GM20431 (cell line): ENCODE data around the gene OXT.
"Not testable (repeated sequence)": the region's sequence is repeated elsewhere in the genome, so short reads cannot be mapped to it uniquely, and the experiment has no call there.

Source experiments
- in situ Hi-C: fragments of 300-500 bp; cut with MseI, MboI; formaldehyde crosslinking; loops from one replicate; pipeline ENCODE4 v1.15.0; 2020; ENCODE audit warnings: low sequenced_read_pairs; ENCODE audit not compliant: unreplicated experiment

Gene OXT

DNA sequence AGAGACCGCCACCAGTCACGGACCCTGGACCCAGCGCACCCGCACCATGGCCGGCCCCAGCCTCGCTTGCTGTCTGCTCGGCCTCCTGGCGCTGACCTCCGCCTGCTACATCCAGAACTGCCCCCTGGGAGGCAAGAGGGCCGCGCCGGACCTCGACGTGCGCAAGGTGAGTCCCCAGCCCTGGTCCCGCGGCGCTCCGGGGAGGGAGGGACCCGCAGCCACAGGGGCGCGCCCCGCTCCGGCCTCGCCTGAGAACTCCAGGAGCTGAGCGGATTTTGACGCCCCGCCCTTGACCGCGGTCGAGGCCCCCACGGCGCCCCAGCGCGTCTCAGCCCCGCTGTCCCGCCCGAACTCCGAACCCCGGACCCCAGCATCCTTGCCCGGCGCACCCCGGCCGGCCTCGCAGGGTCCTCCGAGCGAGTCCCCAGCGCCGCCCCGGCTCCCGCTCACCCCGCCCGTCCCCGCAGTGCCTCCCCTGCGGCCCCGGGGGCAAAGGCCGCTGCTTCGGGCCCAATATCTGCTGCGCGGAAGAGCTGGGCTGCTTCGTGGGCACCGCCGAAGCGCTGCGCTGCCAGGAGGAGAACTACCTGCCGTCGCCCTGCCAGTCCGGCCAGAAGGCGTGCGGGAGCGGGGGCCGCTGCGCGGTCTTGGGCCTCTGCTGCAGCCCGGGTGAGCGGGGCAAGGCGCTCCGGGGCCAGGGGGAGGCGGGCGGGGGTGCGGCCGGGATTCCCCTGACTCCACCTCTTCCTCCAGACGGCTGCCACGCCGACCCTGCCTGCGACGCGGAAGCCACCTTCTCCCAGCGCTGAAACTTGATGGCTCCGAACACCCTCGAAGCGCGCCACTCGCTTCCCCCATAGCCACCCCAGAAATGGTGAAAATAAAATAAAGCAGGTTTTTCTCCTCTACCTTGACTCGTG lies at the start of gene OXT:
Gene OXT (plus strand): TSS at position 11 of the 920 bp plus-strand sequence. CDS start 36 bp downstream, at position 47.
- in situ Hi-C loops: no loop called here

DNA sequence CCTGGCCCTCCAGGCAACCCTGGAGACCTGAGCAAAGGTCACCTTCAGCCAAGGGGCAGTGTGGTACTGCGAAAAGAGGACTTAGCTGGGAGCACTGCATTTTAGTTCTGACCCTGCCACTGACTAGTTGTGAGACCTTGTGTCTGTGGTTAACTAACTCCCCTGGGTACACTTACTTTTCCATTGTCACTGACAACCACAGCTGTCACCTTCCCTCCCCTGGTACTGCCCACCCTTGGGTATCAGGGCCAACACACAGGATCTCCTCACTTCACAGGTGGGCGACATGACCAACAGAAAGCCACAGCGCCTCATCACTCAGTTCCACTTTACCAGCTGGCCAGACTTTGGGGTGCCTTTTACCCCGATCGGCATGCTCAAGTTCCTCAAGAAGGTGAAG lies 49.6 kb upstream of the OXT start:
- in situ Hi-C loops: no loop called here

DNA sequence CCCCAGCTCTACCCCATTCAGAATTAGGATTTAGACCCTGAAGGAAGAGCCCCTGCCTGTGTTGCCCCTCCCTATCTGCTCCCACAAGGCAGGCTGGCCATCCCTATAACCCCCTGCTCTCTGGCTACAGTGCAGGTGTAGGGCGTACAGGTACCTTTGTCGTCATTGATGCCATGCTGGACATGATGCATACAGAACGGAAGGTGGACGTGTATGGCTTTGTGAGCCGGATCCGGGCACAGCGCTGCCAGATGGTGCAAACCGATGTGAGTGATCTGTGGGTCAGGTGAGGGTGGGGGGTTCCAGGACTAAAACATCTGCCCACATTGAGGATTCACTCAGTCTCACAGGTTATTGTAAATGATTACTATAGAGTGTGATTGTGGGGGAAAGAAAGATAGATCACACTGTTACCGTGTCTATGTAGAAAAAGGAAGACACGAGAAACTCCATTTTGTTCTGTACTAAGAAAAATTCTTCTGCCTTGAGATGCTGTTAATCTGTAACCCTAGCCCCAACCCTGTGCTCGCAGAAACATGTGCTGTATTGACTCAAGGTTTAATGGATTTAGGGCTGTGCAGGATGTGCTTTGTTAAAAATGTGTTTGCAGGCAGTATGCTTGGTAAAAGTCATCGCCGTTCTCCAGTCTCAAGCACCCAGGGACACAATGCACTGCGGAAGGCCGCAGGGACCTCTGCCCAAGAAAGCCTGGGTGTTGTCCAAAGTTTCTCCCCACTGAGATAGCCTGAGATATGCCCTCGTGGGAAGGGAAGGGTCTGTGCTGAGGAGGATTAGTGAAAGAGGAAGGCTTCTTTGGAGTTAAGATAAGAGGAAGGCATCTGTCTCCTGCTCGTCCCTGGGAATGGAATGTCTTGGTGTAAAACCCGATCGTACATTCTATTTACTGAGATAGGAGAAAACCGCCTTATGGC lies 48.6 kb upstream of the OXT start:
- in situ Hi-C loops: not testable (repeated sequence)

DNA sequence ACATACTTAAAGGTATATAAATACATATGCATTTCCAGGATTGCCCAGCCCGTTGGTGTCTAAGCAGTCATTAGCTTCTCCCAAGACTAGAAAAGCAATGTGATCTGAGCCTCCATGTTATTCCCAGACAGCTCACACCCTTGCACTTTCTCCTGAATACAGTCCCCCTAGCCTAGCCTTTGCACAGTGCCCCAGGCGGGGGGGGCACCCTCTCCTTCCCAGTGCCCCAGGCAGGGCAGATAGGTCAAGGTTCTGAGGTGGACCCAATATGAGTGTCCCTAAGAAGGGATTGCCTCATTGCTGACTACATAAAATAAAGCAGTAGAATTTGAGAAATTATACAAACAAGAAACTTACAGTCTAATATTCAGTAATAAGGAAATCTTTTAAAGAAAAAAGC lies 43.4 kb upstream of the OXT start:
- in situ Hi-C loops: no loop called here

DNA sequence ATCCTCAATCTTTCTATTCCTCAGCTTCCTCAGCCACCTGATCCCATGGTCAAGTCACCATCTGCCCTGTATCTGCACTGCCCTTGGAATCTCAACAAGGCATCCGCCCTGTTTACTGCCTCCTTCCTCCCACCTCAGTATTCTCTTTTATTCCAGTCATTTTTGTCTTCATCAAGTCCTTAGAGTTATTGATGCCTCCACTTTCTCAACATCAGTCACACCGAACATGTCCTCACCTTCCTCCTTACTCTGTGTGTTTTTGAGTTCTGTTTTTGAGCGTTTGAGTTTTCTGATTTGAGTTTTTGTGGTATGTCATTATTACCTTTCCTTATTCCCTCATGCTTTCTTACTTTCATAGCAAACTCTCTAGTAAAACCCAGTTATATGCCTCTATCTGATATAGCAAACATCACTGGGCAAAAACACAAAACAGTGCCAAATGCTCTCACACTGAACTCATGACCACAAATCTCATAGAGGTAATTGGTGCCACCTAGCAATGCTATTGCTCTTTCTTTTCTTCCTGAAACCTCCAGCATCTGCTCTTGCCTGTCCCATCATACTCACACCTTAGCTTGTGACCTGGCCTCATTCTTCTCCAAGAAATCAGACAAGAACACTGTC lies 39.8 kb upstream of the OXT start:
- in situ Hi-C loops: no loop called here

DNA sequence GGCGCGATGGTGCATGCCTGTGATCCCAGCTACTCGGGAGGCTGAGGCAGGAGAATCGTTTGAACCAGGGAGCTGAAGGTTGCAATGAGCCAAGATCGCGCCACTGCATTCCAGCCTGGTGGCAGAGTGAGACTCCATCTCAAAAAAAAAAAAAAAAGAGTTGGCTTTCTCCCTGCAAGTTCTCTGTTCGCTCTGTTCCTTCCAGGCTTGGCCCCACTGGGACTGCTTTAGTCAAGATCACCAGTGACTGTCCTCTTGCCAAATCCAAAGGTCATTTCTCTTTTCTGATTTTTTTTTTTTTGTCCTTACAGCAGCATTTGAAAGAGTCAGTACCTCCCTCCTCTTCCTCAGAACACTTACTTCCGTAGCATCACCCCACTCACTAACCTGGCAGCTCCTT lies 38.8 kb upstream of the OXT start:
- in situ Hi-C loops: no loop called here

DNA sequence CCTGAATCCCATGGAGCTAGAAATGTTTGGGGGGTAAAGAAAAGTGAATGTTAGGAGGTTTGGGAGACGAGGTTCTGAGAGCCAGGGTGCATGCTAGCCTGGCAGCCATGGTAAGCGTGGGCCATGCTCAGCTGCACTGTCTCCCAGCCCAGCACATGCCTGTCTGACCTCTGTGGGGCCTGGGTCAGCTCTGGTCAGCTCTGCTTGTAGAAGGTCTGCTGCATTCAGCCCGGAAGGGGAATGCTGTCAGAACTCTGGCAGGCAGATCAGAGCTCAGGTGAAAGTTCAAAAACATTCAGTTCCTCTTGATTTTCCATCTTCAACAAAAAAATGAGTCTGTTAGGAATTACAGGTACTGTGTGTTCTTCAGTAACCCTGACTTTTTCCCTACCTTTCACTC lies 33.8 kb upstream of the OXT start:
- in situ Hi-C loops: no loop called here

DNA sequence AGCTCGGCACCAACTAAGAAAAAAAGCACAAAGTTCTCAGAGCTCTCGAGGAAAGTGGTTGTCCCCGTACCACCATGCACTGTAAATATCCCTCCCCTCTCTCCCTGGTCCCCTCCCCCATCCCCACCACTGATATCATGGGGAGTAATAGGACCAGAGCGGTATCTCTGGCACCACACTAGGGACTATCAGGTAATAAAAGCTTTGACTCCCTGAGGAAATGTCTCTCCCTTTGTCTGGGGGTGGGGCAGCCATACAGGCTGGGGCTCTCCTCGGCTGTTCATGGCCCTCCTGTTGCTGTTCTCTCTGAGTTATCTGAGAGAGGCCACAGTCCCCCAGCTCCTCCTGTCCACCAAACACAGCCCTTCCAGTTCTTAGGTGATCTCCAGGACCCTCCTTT lies 33.0 kb upstream of the OXT start:
- in situ Hi-C loops: no loop called here

DNA sequence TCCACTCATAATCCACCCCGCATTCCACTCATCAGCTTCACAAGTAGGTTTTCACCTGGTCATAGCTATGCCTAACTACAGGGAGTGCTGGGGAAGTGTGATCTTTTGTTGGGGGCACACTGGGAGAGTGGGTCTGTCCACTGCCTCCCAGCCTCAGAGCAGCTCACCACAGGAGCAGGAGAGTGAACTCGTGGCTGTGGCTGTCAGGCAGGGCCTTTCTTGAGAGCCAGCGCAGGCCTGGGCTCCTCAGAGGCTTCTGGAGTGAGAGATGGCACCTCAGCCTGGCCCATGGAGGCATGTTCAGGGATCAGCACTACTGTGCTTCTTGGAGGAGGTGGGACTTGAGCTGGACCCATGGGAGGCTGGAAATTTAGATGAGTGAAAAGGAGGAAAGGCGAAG lies 32.0 kb upstream of the OXT start:
- in situ Hi-C loops: no loop called here

DNA sequence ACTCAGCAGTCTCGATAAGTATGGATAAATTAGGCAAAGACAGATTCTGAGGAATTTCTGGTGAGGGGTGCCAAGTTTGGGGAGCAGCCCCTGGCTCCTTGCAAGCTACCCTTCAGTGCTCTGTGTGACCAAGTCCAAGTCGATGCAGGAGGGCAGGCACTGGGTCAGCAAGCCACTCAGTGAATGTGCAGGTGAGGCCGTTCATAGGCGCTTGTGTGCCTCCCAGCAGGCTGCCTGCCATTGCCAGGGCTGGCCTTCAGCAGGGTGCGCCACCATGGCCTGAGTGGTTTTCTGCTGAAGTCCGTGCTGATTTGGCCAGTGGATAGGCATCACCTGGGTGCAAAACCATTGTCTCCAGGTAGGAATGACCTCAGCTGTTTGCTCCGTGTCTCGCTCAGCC lies 31.3 kb upstream of the OXT start:
- in situ Hi-C loops: no loop called here

DNA sequence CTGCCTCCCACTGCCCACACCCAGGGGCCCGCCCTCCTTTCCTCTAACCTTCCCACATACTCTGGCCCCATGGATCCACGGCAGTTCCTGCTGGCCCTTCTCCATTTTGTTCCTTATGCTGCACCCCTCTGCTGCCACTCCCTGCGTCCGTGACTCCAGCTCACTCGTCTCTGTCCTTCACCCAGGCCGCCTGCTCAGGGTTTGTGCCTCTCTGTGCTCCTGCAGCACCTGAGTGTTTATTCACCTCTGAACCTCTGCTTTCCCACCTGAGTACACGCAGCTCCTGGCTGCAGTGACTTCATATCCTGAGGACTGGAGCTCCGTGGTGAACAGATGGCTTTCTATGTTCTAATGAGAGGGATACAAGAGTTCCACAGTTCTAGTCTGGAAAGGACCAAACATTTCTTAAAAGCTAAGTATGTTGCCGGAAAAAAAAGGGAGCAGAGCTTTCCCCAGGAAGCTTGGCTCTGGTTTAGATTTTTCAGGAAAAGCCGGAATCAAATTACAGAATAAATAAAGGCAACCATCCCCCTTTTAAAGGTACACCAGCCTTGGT lies 29.5 kb upstream of the OXT start:
- in situ Hi-C loops: no loop called here

DNA sequence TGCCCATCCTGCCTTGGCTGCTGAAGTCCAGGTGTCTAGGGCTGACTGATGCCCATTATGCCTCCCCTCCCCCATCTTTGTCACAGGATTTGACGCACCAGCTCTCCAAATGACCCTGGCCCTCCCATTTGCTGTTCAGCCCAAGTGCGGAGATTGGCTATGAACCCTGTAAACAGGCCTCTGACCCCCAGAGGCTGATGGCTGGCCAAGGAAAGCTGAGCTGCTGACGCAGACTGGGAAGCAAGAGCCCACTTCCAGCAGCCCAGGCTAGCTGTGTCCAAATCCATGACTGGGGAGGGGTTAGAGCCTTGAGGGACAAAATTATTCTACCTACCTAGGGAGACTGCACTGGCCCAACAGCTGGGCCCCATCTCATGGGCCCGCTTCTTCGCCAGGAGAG lies 28.8 kb upstream of the OXT start:
- in situ Hi-C loops: no loop called here

DNA sequence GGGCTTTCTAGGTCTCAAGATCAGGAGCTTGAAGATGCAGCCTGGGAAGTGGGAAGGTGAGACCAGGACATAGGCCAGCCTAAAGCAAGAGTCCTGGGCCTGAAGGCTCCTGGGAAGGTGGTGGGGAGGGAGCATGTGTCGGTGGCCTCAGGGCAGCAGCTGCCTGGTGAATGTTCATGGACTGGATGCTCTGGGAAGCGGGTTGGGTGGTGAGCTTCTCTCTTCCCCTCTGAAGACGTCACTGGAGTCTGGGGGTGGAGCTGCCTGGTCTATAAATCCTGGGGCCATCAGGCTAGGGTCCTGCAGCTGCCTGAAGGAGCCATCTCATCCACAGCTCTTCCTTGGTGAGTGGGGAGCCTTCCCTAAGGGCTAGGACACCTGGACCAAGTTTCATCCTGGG lies 28.1 kb upstream of the OXT start, which contains the start of gene GNRH2:
Gene GNRH2 (plus strand): TSS at position 301 of the 400 bp plus-strand sequence. CDS start 793 bp downstream, outside the sequence.
- in situ Hi-C loops: no loop called here

DNA sequence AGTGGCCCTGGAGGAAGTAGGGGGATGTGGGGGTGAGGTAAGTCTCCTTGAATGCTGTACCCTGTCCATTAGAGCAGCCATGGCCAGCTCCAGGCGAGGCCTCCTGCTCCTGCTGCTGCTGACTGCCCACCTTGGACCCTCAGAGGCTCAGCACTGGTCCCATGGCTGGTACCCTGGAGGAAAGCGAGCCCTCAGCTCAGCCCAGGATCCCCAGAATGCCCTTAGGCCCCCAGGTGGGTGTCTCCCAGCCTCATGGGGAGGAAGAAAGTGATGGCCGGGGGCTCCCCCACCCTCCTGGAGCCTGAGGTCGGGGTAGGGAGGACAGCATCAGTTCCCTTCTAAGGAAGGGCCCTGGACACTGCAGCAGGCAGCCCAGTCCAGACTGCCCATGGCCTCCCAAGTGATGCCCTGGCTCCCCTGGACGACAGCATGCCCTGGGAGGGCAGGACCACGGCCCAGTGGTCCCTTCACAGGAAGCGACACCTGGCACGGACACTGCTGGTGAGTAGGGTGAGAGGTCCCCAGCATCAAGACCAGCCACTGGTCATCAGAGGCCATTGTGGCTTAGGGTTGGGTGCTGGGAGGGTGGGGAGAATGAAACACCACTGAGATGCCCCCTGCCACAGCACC lies 27.0 kb upstream of the OXT start:
- in situ Hi-C loops: no loop called here

DNA sequence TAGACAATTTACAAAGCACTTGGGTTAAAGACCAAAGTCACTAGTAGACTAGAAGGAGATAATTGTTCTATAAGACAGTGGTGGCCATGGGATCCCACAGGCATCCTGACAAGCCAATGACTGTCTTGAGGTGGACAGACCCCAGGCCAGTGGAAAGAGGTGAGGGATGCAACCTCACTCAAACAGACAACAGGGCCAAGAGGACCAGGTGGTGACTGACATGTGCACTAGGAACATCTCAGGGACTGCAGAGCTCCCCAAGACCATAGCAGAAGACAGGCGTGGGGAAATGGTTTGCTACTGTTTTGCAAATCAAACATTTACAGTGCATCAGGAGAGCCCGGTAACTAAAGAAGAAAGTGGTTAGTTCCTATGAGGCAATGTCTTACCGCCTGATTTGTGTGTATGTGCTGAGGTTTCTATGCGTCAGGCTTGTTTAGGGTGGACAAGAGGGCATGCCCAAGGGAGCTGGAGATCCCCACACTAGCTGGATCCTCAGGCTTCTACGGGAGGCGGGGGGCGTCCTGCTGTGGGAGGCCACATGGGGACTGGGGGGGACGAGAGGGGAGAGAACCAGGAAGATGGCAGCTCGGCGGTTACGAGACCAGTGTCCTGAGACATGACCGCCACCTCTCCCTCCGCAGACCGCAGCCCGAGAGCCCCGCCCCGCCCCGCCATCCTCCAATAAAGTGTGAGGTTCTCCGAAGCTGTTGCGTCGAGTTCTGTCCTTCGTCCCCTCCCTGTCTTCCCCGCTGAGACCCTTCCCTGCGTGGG lies 26.2 kb upstream of the OXT start:
- in situ Hi-C loops: no loop called here

DNA sequence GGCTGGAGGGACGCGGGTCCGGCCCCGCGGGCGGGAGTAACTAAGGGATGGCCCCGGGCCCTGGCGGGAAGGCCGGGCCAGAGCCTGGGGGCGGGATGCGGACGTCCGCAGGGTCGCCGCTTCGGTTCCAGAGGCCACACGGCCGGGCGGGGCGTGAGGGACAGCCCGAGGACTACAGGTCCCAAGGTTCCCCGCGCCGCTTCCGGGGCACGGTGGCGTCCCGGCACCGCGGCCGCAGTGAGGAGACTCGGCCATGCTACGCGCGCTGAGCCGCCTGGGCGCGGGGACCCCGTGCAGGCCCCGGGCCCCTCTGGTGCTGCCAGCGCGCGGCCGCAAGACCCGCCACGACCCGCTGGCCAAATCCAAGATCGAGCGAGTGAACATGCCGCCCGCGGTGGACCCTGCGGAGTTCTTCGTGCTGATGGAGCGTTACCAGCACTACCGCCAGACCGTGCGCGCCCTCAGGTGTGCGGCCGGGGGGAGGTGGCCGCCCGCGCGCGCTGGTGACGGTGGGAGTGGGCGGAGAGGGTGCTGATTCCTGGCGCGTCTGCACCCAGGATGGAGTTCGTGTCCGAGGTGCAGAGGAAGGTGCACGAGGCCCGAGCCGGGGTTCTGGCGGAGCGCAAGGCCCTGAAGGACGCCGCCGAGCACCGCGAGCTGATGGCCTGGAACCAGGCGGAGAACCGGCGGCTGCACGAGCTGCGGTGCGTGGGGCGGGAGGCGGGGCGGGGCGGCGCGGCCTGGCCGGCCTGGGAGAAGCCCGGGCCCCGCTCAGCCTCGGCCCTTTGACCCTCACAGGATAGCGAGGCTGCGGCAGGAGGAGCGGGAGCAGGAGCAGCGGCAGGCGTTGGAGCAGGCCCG lies 25.4 kb upstream of the OXT start, which contains the start of gene MRPS26:
Gene MRPS26 (plus strand): TSS at position 237 of the 861 bp plus-strand sequence. CDS start 17 bp downstream, at position 254.
- in situ Hi-C loops: no loop called here

DNA sequence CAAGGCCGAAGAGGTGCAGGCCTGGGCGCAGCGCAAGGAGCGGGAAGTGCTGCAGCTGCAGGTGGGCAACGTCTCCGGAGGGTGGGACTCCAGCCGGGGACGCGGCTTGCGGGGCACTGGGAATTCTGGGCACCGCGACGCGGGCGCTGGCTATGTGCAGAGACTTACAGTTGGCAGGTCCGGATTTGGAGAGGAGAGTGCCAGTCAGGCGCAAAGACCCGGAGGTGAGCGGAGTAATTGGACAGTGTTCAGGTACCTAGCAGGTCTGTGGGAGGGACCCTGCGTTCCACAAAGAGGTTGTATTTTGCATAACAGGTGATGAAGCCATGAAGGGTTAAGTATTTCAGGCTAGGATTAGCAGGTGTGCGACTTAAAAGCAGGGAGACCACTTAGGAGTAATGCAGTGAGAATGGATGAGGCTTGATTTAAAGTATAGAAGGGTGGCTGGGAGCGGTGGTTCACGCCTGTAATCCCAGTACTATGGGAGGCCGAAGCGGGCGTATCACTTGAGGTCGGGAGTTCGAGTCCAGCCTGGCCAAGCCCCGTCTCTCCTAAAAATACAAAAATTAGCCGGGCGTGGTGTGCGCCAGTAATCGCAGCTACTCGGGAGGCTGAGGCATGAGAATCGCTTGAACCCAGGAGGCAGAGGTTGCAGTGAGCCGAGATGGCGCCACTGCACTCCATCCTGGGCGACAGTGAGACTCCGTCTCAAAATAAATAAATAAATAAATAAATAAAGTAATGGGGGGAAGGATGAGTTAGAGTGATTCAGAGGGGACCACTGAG lies 24.6 kb upstream of the OXT start:
- in situ Hi-C loops: no loop called here
